K562 (cell line): Measurements from ENCODE around the gene ROR2. TPM values are rescaled to one million over a fixed set of nuclear protein-coding genes. Genes with fewer than 3 reads are reported as not detected.

ENCODE experiments used
- ATAC-seq: fragments of 200-7000 bp; cut with Tn5 transposase; 3 replicates; pipeline ENCODE4 v1.9.1; 2020; ENCODE audit warnings: moderate library complexity
- BruUV-seq: library from RNA; stranded (reverse); fragments of 400-500 nt; replicated peaks from 2 replicates; lab custom pipeline; 2021; lab: Mats Ljungman, UMichigan
- CTCF ChIA-PET: fragments of 300-600 bp; formaldehyde crosslinking; extraction: SDS; loops from one replicate; lab custom pipeline; 2021; ENCODE audit warnings: low intra/inter-chr PET ratio; lab: Yijun Ruan, JAX
- POLR2A ChIA-PET: fragments of 300-600, 350-650 bp; sonication (Branson Sonifier 250); formaldehyde crosslinking; extraction: SDS; loops from one replicate; lab custom pipeline; 2021; ENCODE audit warnings: antibody characterized with exemption, inconsistent platforms; lab: Yijun Ruan, JAX
- DNase-seq, 4 experiments: peaks; one replicate each; pipeline versions ENCODE4 v3.0.0 to v3.0.0-alpha.2; 2011 to 2018; ENCODE audit warnings: low spot score in 3 of 4, mixed read lengths in 3 of 4; ENCODE audit errors: extremely low read depth in 1 of 4
- FAIRE-seq: peaks from 2 replicates; lab custom pipeline; 2011; peaks lifted over from hg19 to GRCh38; lab: Jason Lieb, UNC
- H2AFZ ChIP-seq: 2 replicates; pipeline ENCODE4 v1.6.0; 2011; ENCODE audit warnings: low read depth, low read length, control low read depth, inconsistent platforms
- H3K27ac ChIP-seq: fragments of 200-600 bp; 3 replicates; pipeline ENCODE4 v1.8.0; 2011; ENCODE audit warnings: low read depth, mild to moderate bottlenecking, control low read depth, inconsistent platforms, low read length, moderate library complexity, mixed read lengths; ENCODE audit errors: extremely low read depth
- H3K27me3 ChIP-seq, 2 experiments: fragments of 300-600 bp in 1 of 2; 2 replicates in 1 of 2; 3 replicates in 1 of 2; pipeline versions ENCODE4 v1.6.0 to v1.8.0; 2011; ENCODE audit warnings: inconsistent platforms in 2 of 2, low read length in 2 of 2, mild to moderate bottlenecking in 1 of 2, mixed read lengths in 1 of 2, moderate library complexity in 1 of 2; ENCODE audit not compliant: control insufficient read depth in 2 of 2, insufficient read depth in 2 of 2
- H3K36me3 ChIP-seq: fragments of 300-600 bp; 3 replicates; pipeline ENCODE4 v1.8.0; 2011; ENCODE audit warnings: mild to moderate bottlenecking, low read length, inconsistent platforms; ENCODE audit not compliant: control insufficient read depth, insufficient read depth
- H3K4me1 ChIP-seq, 2 experiments: fragments of 200-600 bp in 1 of 2; replicated peaks in 1 of 2; 2 replicates in 1 of 2; 3 replicates in 1 of 2; pipeline versions ENCODE4 v1.5.1 to v1.8.0; 2011; ENCODE audit warnings: inconsistent platforms in 2 of 2, low read length in 2 of 2, mild to moderate bottlenecking in 1 of 2, mixed read lengths in 1 of 2, moderate library complexity in 1 of 2; ENCODE audit not compliant: control insufficient read depth in 2 of 2, insufficient read depth in 2 of 2
- H3K4me2 ChIP-seq: 2 replicates; pipeline ENCODE4 v1.6.1; 2011; ENCODE audit warnings: low read length, control low read depth, inconsistent platforms, mixed read lengths; ENCODE audit not compliant: insufficient read depth
- H3K4me3 ChIP-seq: fragments of 200-600 bp; sonication (generic), shearing (Covaris generic); 2 replicates; pipeline ENCODE4 v1.5.1; 2016; ENCODE audit warnings: control low read depth, inconsistent platforms
- H3K79me2 ChIP-seq: fragments of 200-600 bp; 3 replicates; pipeline ENCODE4 v1.8.0; 2011; ENCODE audit warnings: low read length, inconsistent platforms; ENCODE audit not compliant: control insufficient read depth, insufficient read depth
- H3K9ac ChIP-seq, 2 experiments: 2 replicates each; pipeline versions ENCODE4 v1.6.0 to v1.6.1; 2011; ENCODE audit warnings: low read depth in 2 of 2, low read length in 2 of 2, control low read depth in 1 of 2, inconsistent platforms in 1 of 2, mild to moderate bottlenecking in 1 of 2, mixed read lengths in 1 of 2; ENCODE audit not compliant: insufficient read depth in 1 of 2
- H3K9me1 ChIP-seq: one replicate; pipeline ENCODE4 v1.6.0; 2011; ENCODE audit warnings: inconsistent platforms, mild to moderate bottlenecking, low read length, moderate library complexity; ENCODE audit not compliant: control insufficient read depth, insufficient read depth
- H3K9me3 ChIP-seq: replicated peaks from 2 replicates; pipeline ENCODE4 v1.5.1; 2011; ENCODE audit warnings: low read depth, low read length, inconsistent platforms; ENCODE audit not compliant: control insufficient read depth, insufficient read depth
- H4K20me1 ChIP-seq: replicated peaks from 2 replicates; pipeline ENCODE4 v1.6.1; 2011; ENCODE audit warnings: low read length, inconsistent platforms, mixed read lengths; ENCODE audit not compliant: control insufficient read depth, insufficient read depth
- CBFA2T2 ChIP-seq: fragments of 450-650 bp; conservative IDR thresholded peaks from 2 replicates; pipeline ENCODE4 v1.6.1; 2017; ENCODE audit warnings: mild to moderate bottlenecking
- CCNT2 ChIP-seq: IDR thresholded peaks from 2 replicates; pipeline ENCODE4 v1.6.1; 2011; ENCODE audit warnings: borderline replicate concordance, low read depth, mild to moderate bottlenecking, moderate library complexity, mixed read lengths, low read length; ENCODE audit not compliant: insufficient read length; ENCODE audit errors: extremely low read depth
- ELF2 ChIP-seq: fragments of 250-450 bp; sonication (Bioruptor Pico); IDR thresholded peaks from 2 replicates; pipeline ENCODE4 v1.5.0; 2021; ENCODE audit warnings: mild to moderate bottlenecking
- HDAC3 ChIP-seq: fragments of 450-650 bp; IDR thresholded peaks from 2 replicates; pipeline ENCODE4 v1.6.1; 2018; ENCODE audit warnings: borderline replicate concordance, mild to moderate bottlenecking, moderate library complexity; ENCODE audit not compliant: partially characterized antibody
- HSF4 ChIP-seq: fragments of 250-450 bp; sonication (Bioruptor Pico); IDR thresholded peaks from 2 replicates; pipeline ENCODE4 v2.1.2; 2022; ENCODE audit warnings: mild to moderate bottlenecking, moderate library complexity, borderline replicate concordance
- PHTF2 ChIP-seq: fragments of 250-450 bp; sonication (Bioruptor Pico); IDR thresholded peaks from 2 replicates; pipeline ENCODE4 v1.5.0; 2021; ENCODE audit warnings: mild to moderate bottlenecking
- POLR3A ChIP-seq: IDR thresholded peaks from 2 replicates; pipeline ENCODE4 v1.6.1; 2011; ENCODE audit warnings: borderline replicate concordance, mild to moderate bottlenecking, moderate library complexity; ENCODE audit not compliant: insufficient read length, insufficient read depth; ENCODE audit errors: extremely low read depth
- WGBS: fragments of 100-300 bp; shearing (Covaris generic); methylation state at CpG from one replicate; pipeline ENCODE4 v1.1.6; 2016; ENCODE audit warnings: low coverage, mixed read lengths; ENCODE audit not compliant: insufficient coverage; ENCODE audit errors: missing lambda C conversion rate; 5-methylcytosine and 5-hydroxymethylcytosine counted together
- in situ Hi-C: fragments of 300-500 bp; cut with MboI; formaldehyde crosslinking; loops from 4 replicates; pipeline ENCODE4 v1.15.0; 2018; ENCODE audit warnings: inconsistent platforms, mixed read lengths
- intact Hi-C: fragments of 100-400 bp; cut with micrococcal nuclease; formaldehyde crosslinking; loops from 2 replicates; pipeline ENCODE4 v1.14.2; 2022
- polyA plus RNA-seq, 8 experiments: library from polyadenylated mRNA; depleted of rRNA in 4 of 8; stranded (reverse) in 5 of 8; unstranded in 3 of 8; fragments of >200 nt; fragmentation: Nextera tagmentation in 2 of 8; fragmentation: Illumina TruSeq in 1 of 8; extraction: Ambion mirVana in 2 of 8; extraction: Trizol in 1 of 8; gene quantifications; 2 replicates each; pipeline versions ENCODE4 v1.2.1 to v1.2.3, GENCODE V29; 2011 to 2014; ENCODE audit warnings: inconsistent platforms in 1 of 8, missing spikeins in 1 of 8
- total RNA-seq, 7 experiments: library from RNA; depleted of rRNA in 6 of 7; stranded (reverse); fragments of >200 nt in 6 of 7; fragmentation: Illumina TruSeq in 2 of 7; extraction: Trizol in 2 of 7; gene quantifications; 2 replicates each; pipeline versions ENCODE4 v1.2.1 to v1.2.3, GENCODE V29; 2011 to 2021; ENCODE audit warnings: low replicate concordance in 1 of 7
- TF ChIP-seq, protein P1 (sequence below): conservative IDR thresholded peaks from 2 replicates; pipeline ENCODE4 v1.6.1; 2011; ENCODE audit warnings: low read depth, mild to moderate bottlenecking, low read length; ENCODE audit not compliant: control insufficient read depth
- TF ChIP-seq, protein P2 (sequence below), 2 experiments: IDR thresholded peaks in 1 of 2; conservative IDR thresholded peaks in 1 of 2; 2 replicates each; pipeline ENCODE4 v1.6.1; 2016; ENCODE audit warnings: low read depth in 2 of 2, mild to moderate bottlenecking in 1 of 2, missing compliant biosample characterization in 1 of 2, missing genetic modification characterization in 1 of 2, moderate library complexity in 1 of 2

Gene ROR2
- total and polyA plus RNA-seq, 9 of the 15 experiments (the other 6 are each of a cell fraction or from before 2014, with no cell fraction given) = 5.6 to 33.8 (median 15.3) TPM

DNA sequence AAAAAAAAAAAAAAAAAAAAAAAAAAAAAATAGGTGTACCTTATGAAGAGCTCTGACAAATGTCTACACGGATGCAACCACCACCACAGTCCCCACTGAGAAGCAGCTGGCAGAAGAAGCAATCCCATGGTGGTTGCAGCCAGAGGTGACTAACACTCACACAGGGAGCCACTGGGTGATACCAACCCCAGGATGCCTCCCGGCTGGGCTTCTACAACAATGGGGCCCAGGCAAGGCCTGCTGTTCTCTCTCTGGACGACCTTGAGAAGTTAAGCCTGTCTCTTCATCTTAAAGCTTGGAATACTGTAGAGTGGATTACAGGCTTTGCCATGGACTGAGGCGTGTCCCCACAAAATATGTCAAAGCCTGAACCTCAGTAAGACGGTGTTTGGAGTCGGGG is 104.1 kb downstream of the ROR2 start:
- Histone ChIP-seq H3K9me3 (no peaks in the 10 kb centered on the region), H3K9ac (no peak overlapping the region), H3K27me3 (no peaks in the 10 kb centered on the region)
- FAIRE-seq = no peak
- TF ChIP-seq POLR3A (no peak), CBFA2T2 (no peak), CCNT2 (no peak), ELF2 (CRISPR knock-in tag) (no peak), HDAC3 (no peak), PHTF2 (CRISPR knock-in tag) (no peak), HSF4 (CRISPR knock-in tag) (no peak)
- TF ChIP-seq, protein P1, sequence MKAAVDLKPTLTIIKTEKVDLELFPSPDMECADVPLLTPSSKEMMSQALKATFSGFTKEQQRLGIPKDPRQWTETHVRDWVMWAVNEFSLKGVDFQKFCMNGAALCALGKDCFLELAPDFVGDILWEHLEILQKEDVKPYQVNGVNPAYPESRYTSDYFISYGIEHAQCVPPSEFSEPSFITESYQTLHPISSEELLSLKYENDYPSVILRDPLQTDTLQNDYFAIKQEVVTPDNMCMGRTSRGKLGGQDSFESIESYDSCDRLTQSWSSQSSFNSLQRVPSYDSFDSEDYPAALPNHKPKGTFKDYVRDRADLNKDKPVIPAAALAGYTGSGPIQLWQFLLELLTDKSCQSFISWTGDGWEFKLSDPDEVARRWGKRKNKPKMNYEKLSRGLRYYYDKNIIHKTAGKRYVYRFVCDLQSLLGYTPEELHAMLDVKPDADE = no peak
- TF ChIP-seq, protein P2, sequence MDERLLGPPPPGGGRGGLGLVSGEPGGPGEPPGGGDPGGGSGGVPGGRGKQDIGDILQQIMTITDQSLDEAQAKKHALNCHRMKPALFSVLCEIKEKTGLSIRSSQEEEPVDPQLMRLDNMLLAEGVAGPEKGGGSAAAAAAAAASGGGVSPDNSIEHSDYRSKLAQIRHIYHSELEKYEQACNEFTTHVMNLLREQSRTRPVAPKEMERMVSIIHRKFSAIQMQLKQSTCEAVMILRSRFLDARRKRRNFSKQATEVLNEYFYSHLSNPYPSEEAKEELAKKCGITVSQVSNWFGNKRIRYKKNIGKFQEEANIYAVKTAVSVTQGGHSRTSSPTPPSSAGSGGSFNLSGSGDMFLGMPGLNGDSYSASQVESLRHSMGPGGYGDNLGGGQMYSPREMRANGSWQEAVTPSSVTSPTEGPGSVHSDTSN (CRISPR knock-in tag; IDR thresholded peaks at IDR 0.05; ENCODE audit: low read depth) = no peak
- TF ChIP-seq, protein P2 (tag; conservative IDR thresholded peaks at IDR 0.05; ENCODE audit: low read depth) = no peak
- TF ChIP-seq, all 486 proteins: peak for 0
- Histone ChIP-seq H3K4me2 (no peak overlapping the region), H3K9me1 (peaks cover 9% of the 10 kb centered on the region), H3K4me3 (no peak overlapping the region), H3K4me1 (peaks cover 0 to 15% of the 10 kb centered on the region in 2 experiments; a peak in 4 of 5 replicates), H2AFZ (no peak overlapping the region), H3K27ac (no peak overlapping the region), H4K20me1 (peaks cover 7% of the 10 kb centered on the region; the same call in 1 of the 2 replicates), H3K79me2 (peaks cover 37% of the 10 kb centered on the region), H3K36me3 (peaks cover 7% of the 10 kb centered on the region; the same call in 2 of the 3 replicates)
- in situ Hi-C loops = no loop called here
- ATAC-seq = no peak
- no TSS peak for BruUV-seq
- intact Hi-C loops = no loop called here
- CTCF ChIA-PET = no interaction called here
- POLR2A ChIA-PET = interaction anchor here (0.7 kb wide), 1 partner anchor 12 kb away, joined by 4 read pairs; no protein-coding TSS in a partner anchor
- 70% methylated on average over 6 of the region's 6 CpGs for WGBS
- no peak for DNase-seq
